GM10248 (cell line): ENCODE data around the gene EXOC3L4.

Source experiments
- CTCF ChIA-PET: fragments of 300-600 bp; sonication (Branson Sonifier 250); formaldehyde crosslinking; extraction: SDS; loops from one replicate; lab custom pipeline; 2021; ENCODE audit warnings: antibody characterized with exemption; lab: Yijun Ruan, JAX
- POLR2A ChIA-PET: fragments of 350-650 bp; sonication (Branson Sonifier 250); formaldehyde crosslinking; extraction: SDS; loops from one replicate; lab custom pipeline; 2020; ENCODE audit warnings: antibody characterized with exemption; lab: Yijun Ruan, JAX
- DNase-seq: peaks from one replicate; pipeline ENCODE4 v3.0.0; 2012; ENCODE audit errors: extremely low spot score
- CTCF ChIP-seq: IDR thresholded peaks from 2 replicates; pipeline ENCODE4 v1.5.1; 2012; ENCODE audit warnings: mild to moderate bottlenecking, low read depth; ENCODE audit errors: extremely low read depth, missing control alignments, control extremely low read depth

Gene EXOC3L4

GRCh38 chr14:103135333-103136260, 41.1 kb downstream of the EXOC3L4 start:
- ChIA-PET CTCF (interaction anchor here (3.2 to 4.0 kb wide), 2 partner anchors 12 to 31 kb away, joined by 12 to 29 read pairs; partner anchors contain the start of gene TNFAIP2), POLR2A (no interaction called here)
- DNase-seq = no peak
- no peak for TF ChIP-seq CTCF

GRCh38 chr14:103136388-103137271, 42.1 kb downstream of the EXOC3L4 start:
- CTCF ChIA-PET = interaction anchor here (1.1 to 8.5 kb wide), 7 partner anchors 11 to 615 kb away, joined by 3 to 121 read pairs (median 4); partner anchors contain the start of gene TNFAIP2
- no peak for TF ChIP-seq CTCF
- DNase-seq = no peak

GRCh38 chr14:103137689-103138300, 43.3 kb downstream of the EXOC3L4 start:
- DNase-seq = no peak
- ChIA-PET POLR2A (no interaction called here), CTCF (interaction anchor here (1.1 to 8.5 kb wide), 7 partner anchors 11 to 616 kb away, joined by 3 to 121 read pairs (median 4); partner anchors contain the start of gene TNFAIP2)
- TF ChIP-seq CTCF = no peak

More at GRCh38 chr14:103136388-103137271, 42.1 kb downstream of the EXOC3L4 start:
- POLR2A ChIA-PET = no interaction called here

GRCh38 chr14:103138301-103139131, 44.0 kb downstream of the EXOC3L4 start:
- no peak for TF ChIP-seq CTCF
- POLR2A ChIA-PET = no interaction called here
- DNase-seq = no peak
- CTCF ChIA-PET = interaction anchor here (1.6 to 8.5 kb wide), 3 partner anchors 19 to 617 kb away, joined by 3 to 121 read pairs (median 3); no protein-coding TSS in a partner anchor

- POLR2A ChIA-PET = no interaction called here
- CTCF ChIA-PET = interaction anchor here (8.5 kb wide), 1 partner anchor 35 kb away, joined by 121 read pairs; no protein-coding TSS in a partner anchor
- no peak for DNase-seq
- TF ChIP-seq CTCF = no peak
Measured at GRCh38 chr14:103139132-103140025, 44.9 kb downstream of the EXOC3L4 start.
